Aorta (tissue), 4 donors: ENCODE measurements around the gene FIGNL1. TPM values are rescaled to one million over a fixed set of nuclear protein-coding genes. Genes with fewer than 3 reads are reported as not detected.

Experiments
- polyA plus RNA-seq, 2 donors: library from polyadenylated mRNA; stranded (reverse); fragments of 200-250 nt; gene quantifications; one replicate each; pipeline ENCODE4 v1.2.3, GENCODE V29; 2013
- total RNA-seq, 2 donors: library from RNA; stranded (reverse); fragmentation: NEBNext Ultra II Directional; extraction: Animal tissue kit (Norgen Biotek cat#: 25700); gene quantifications; one replicate each; pipeline ENCODE4 v1.2.1, GENCODE V29; 2021
- donor health status: healthy with polysubstance abuse.
- donor health status: Bipolar disorder and iron deficiency.
- donor health status: DM: no; HTN: no; CAD: no.
- donor health status: DM: yes; HTN: yes; CAD: no.

FIGNL1 gene
- total and polyA plus RNA-seq, 4 donors = 1.3 to 5.9 (median 4.7) TPM

Other genes starting within 250 kb of the FIGNL1 start
- 10 to 100 TPM; 13.5 to 24.4 TPM for gene IKZF1, start 145.6 kb downstream of the FIGNL1 start, total RNA-seq
- gene IKZF1, start 145.6 kb downstream of the FIGNL1 start, polyA plus RNA-seq = 1 to 10 TPM; 2.5 to 5.9 TPM
- not detected for gene DDC, start 115.1 kb upstream of the FIGNL1 start, total RNA-seq
- gene DDC, start 115.1 kb upstream of the FIGNL1 start, polyA plus RNA-seq = 10 to 100 TPM in 1 of 2 donors, not detected in 1; 49.6 TPM